GM18951 (cell line): ENCODE data around the gene ADARB1.

Experiments
- POLR2A ChIP-seq: IDR thresholded peaks from 4 replicates; pipeline ENCODE4 v1.6.1; 2011; ENCODE audit warnings: mild to moderate bottlenecking; ENCODE audit not compliant: insufficient read length, insufficient read depth; ENCODE audit errors: extremely low read depth
- in situ Hi-C: fragments of 300-500 bp; cut with MboI; formaldehyde crosslinking; loops from one replicate; pipeline ENCODE4 v1.12.0; 2022; ENCODE audit warnings: low sequenced_read_pairs, mixed read lengths, inconsistent platforms; ENCODE audit not compliant: unreplicated experiment

The ADARB1 gene

DNA sequence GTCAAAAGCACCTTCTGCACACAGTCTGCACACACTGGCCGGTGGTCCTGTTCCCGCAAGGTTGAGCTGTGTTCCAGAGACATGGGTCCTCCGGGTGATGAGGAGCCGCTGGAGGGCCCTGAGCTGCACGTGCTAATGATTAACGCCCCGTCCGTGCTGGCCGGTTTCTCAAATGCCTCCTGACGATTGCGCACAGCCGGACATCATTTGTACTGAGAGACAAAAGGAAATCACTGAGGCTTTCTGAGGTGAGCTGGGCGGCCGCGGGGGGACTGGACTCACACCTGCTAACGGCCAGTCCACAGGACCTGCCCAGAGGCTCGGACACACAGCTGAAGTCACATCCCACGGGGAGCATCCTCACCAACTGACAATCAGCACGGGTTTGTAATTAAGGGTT is 184.1 kb downstream of the ADARB1 start:
- in situ Hi-C loops: no loop called here
- TF ChIP-seq POLR2A: no peak

DNA sequence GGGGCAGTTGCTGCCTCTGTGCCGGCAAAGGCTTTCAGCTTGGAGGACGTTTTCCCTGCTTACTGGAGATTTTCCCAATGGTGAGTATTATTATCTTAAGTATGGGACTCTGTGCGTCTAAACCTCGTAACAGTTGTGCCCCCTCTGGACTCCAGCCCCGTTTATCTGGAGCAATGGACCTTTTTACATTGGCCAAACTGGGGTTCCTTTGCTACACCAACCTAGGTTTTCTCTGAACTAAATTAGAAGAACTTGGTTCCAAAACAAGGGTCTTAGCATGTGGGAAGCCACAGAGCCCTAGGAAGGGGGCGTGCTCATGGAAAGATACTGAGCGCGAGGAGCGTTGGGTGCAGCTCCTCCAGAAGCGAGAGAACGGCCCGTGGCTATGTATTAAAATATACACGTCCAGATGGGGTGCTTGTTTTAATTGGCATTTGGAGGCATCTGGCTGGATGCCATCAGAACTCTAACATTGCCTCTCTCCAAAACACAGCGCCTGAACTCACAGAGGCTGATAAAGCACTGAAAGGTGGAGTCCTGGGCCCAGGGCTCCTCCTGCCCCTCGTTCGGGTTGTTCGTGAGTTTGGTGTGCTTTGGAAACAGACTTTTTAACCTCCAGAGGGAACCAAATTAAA is 184.9 kb downstream of the ADARB1 start:
- in situ Hi-C loops: no loop called here
- no peak for TF ChIP-seq POLR2A

DNA sequence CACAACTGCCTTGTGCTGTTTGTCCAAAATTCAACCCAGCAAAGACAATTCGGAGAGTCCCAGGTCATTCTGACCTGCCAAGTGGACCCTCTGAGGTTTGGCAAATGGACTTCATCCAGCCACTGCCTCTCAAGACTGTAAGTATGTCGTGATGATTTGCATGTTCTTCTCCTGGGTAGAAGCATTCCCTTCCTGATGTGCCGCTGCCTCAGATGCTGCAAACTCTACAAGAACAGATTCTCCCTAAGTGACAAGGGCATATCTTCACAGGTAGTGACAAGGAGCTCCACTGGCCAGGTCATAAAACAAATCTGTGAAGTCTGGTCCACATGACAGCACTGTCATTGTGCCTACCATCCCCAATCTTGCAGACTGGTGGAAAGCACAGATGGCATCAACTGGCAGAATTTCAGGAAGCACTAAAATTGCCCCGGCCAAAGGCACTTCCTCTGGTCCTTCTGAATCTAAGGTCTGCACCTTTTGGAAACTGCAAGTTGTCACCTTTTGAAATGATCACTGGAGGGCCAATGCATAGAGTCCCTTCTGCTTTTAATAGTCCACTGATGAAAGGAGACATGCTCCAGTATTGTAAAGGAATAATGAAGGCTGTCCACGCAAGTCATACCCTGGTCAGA is 185.9 kb downstream of the ADARB1 start:
- in situ Hi-C loops: no loop called here
- TF ChIP-seq POLR2A: no peak

DNA sequence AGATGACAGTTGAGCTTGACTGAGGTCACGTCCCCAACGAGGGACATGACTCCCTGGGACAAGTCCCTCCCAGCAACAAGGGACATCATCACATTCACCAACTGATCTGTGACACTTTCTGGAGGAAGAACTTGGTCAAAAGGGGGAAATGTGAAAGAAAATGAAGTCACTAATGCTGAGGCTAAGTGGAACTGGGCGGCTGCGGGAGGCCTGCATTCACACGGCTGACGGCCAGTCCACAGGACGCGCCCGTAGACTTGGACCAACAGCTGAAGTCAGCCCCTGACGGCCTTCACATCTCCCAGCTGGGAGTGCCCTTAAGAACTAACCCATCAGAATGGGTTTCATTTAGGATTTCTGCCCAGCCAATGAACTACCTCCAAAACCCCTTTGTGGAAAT is 186.7 kb downstream of the ADARB1 start:
- in situ Hi-C loops: no loop called here
- no peak for TF ChIP-seq POLR2A

DNA sequence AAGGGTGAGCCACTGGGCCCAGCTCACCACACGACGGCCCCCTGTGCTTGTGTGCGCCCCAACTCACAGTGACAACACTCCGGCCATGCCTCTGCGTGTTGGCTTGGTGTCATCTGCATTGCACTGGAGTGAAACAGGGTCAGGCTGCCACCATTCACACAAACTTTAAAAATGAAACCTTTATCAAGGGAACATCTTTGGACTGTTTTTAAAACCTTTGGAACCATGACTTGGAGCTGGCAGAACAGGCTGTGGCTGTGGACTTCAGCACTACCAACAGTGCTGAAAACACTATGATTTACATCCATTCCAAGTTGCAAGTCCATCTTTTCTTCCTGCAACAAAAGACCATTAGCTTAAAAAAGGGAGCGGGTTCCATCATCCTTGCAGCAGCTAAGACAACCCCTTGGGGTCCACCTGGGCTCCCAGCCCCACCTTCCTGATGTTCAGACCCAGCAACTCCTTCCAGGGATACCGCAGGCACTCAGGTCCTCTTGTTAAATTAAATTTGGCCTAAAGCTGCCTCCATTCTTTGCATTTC is 187.7 kb downstream of the ADARB1 start:
- in situ Hi-C loops: no loop called here
- no peak for TF ChIP-seq POLR2A

DNA sequence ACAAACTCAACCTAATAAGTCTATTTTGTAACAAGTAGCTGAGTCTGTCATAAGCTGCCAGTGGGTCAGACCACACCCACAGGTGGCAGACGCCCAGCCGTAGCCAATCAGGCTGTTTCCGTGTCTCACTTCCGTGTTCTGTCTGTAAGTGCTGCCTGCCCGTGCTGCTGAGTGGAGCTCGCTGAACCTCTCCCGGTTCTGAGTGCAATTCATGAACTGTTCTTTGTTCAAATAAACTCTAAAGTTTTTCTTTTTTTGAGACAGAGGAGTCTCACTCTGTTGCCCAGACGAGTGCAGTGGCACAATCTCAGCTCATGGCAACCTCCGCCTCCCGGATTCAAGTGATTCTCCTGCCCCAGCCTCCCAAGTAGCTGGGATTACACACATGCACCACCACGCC is 188.2 kb downstream of the ADARB1 start:
- no peak for TF ChIP-seq POLR2A
- in situ Hi-C loops: no loop called here

DNA sequence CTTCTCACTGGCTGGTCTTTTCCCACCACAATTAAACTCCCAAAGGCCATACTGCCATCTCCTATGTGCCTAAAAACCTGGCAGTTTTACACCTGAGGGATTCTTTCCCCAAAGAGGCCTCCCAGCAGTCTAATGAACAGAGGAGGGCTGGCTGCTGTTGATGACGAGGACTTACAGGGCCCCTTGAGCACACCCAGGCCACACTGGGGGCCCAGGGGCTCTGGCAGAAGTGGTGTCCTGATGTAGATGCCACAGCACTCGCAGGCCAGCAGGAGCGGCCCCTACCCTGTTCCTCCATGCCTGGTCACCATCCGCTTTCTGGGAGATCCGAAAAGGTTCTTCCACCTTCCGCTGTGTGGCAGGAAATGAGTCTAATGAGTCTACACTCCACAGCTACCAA is 189.2 kb downstream of the ADARB1 start:
- in situ Hi-C loops: no loop called here
- TF ChIP-seq POLR2A: no peak

DNA sequence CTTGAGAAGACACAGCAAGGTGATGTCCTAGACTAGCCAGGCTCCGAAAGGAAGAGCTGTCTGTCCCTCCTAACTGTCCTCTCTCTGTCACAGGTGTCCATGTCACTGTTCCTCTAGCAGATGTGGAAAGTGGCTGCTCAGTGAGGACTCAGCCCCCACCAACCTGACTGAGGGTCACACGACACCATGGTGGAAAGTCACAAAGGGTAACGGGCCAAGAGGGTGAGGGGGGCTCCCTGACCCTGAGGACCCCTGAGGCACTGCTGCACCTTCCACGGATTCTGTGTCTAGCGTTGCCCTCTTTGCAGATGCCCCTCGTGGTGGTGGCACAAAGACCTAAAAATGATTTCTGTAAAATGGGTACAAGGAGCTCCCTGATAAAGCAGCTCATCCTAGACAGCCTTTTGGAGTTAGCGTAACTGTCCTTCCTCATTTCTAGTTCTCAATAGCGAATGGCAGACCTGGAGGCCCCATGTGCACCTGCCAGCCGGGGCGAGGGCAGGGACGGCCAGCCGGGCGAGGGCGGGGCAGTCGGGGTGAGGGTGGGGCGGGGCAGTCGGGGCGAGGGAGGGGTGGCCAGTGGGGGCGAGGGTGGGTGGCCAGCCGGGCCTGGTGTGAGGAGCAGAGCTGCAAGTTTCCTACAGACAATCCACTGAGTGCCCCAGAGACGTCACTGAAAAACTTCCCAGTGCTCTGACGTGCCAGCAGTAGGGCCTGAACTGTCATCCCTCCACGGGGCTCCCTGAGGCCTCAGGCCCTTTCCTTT is 189.9 kb downstream of the ADARB1 start:
- TF ChIP-seq POLR2A: no peak
- in situ Hi-C loops: no loop called here

DNA sequence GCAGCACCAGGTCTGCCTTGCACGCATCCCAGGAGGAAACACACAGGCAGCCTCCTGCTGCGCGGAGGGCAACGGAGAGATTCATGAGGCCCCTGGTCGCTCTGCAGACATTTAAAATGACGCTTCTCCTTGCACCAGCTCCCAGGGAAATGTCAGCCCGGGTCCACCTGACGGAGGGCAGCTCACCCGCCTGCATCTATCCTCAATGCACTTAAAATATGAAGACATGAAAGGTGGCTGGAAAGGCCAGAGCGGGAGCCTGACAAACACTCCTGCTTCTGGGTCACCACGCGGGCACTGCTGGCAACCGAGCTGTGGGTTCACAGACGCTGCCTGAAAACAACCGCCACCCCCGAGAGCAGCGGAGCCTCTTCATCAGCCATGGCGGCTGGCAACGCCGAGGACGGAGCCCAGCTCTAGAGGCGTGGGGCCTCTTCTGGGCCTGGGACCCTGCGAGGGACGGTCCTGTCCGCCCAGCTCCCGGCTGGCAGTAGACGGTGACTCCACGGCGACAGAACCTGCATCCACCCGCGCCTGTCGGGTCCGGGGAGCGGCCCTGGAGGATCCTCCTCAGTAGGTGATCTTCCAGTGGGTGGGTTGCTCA is 190.6 kb downstream of the ADARB1 start:
- no peak for TF ChIP-seq POLR2A
- in situ Hi-C loops: no loop called here

DNA sequence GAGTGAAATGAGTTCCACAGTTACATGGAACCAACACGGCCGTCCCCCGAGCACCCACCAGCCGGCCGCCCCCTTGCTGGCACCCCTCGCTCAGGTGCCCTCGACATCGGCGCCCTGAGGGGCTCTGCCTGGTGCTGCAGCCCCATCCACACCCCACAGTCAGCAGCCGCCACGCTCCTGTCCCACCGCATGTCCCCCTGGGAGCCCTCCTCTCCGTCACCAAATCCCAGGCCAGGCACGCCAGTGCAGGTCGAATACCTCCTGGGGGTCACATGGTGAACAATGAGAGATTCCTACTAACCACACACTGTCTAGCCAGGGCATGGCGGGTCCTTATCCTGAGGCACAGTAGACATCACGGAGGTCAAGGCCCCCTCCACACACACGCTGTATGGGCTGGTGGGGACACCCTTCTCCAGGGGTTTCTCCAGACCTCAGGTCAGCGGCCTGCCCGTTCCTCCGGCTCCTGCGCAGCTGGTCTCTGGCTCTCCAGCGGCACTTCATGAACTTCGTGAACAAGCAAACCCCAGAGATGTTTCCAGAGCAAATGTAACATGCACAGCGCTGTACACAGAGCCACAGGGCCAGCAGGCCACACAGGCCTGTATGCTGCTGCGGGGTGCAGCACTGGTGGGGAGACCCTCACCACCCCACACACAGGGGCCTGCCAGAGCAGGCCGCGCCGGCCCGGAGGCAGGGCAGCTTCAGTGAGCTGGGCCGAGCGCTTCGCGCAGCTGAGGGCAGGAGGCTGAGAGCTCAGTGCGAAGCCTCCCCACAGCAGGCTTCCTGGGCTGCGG is 191.5 kb downstream of the ADARB1 start:
- in situ Hi-C loops: no loop called here
- TF ChIP-seq POLR2A: no peak

DNA sequence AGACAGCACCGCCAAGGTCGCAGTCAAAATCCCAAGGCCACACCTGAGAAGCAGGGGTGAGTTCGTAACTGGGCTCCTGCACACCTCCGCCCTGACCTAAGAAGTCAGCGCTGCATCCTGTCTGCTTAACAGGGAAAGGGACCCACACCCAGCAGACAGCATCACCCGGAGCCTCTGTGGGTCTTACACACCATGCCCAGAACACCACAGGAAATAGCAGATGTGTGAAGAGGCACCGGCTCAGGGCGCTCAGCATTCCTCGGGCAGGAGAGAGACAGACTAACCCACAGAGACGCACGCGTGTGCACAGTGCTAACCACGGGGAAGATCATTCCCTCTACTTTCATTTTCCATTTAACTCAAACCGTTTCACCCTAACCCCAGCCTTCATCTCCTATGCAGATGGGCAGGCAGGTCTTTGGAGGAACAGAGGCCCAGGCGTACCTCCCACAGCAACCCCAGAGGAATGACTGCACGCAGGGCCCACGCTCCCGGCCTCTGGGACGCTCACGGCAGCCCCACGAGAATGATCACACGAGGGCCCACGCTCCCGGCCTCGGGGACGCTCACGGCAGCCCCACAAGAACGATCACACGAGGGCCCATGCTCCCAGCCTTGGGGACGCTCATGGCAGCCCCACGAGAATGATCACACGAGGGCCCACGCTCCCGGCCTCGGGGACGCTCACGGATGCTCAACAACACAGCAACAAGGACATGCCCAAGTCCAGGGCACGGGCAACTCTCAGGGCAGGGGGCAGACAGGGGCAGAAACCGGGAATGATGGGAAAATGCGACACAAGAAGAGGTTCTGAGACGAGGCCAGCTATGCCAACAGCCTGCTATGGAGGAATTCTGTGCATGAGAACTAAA is 192.4 kb downstream of the ADARB1 start:
- TF ChIP-seq POLR2A: no peak
- in situ Hi-C loops: no loop called here

DNA sequence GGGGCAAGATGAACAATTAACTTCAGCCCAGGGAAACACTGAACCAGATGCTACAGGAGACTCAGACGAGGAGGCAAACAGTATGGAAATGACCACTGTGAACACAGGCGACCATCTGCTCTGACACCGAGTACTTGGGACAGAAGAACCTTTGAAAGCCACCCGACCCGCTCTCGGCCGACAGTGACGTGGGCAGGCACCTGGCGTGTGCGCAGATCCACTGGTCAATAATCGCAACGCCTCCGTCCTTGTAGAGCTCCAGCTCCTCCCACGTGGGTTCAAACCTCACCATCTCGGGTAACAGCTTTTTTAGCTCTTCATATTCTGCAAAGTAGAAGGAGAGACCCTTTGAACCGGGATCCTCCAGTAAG is 193.0 kb downstream of the ADARB1 start:
- in situ Hi-C loops: no loop called here
- TF ChIP-seq POLR2A: no peak
